ENCODE results near the gene HEATR5B. TPM values are rescaled to one million over a fixed set of nuclear protein-coding genes. Genes with fewer than 3 reads are reported as not detected.

The HEATR5B gene
- total RNA-seq, 3 donors from 2014 or later, result 18.1 to 25.5 (median 22.1) TPM

GRCh38 chr2:37090019-37090477 is 5.9 kb upstream of the HEATR5B start:
- Histone ChIP-seq H3K36me3 (ENCODE audit: low read depth) (no peaks in the 10 kb centered on the region), H3K9me3 (no peaks in the 10 kb centered on the region), H3K4me3 (no peak overlapping the region), H3K4me1 (ENCODE audit: low read depth) (no peaks in the 10 kb centered on the region)
- ATAC-seq (peak; percentile 50), DNase-seq (no peak)
- no peak for TF ChIP-seq CTCF (IDR thresholded peaks at IDR 0.05)
- intact Hi-C loops (cut with DNase I, micrococcal nuclease), result no loop called here

- intact Hi-C loops (cut with DNase I, micrococcal nuclease), result no loop called here
- DNase-seq (no peak), ATAC-seq (no peak)
- Histone ChIP-seq H3K4me3 (no peak overlapping the region), H3K36me3 (ENCODE audit: low read depth) (no peaks in the 10 kb centered on the region), H3K4me1 (ENCODE audit: low read depth) (peaks cover 6% of the 10 kb centered on the region), H3K9me3 (no peaks in the 10 kb centered on the region)
- no peak for TF ChIP-seq CTCF (IDR thresholded peaks at IDR 0.05)
Measured at GRCh38 chr2:37085731-37086147, 1.6 kb upstream of the HEATR5B start.

GRCh38 chr2:37084797-37085196 is 625 bp upstream of the HEATR5B start:
- intact Hi-C loops (cut with DNase I, micrococcal nuclease), result no loop called here
- DNase-seq (no peak), ATAC-seq (no peak)
- H3K9me3 ChIP-seq, result no peaks in the 10 kb centered on the region
- TF ChIP-seq CTCF (IDR thresholded peaks at IDR 0.05), result no peak
- no peaks in the 10 kb centered on the region for H3K36me3 ChIP-seq (ENCODE audit: low read depth)
- H3K4me3 ChIP-seq, result peak overlapping the region; percentile 60
- H3K4me1 ChIP-seq (ENCODE audit: low read depth), result peaks cover 6% of the 10 kb centered on the region

- DNase-seq, result no peak
- Histone ChIP-seq H3K9me3 (no peaks in the 10 kb centered on the region), H3K36me3 (ENCODE audit: low read depth) (no peaks in the 10 kb centered on the region), H3K4me3 (no peak overlapping the region), H3K4me1 (ENCODE audit: low read depth) (peaks cover 6% of the 10 kb centered on the region)
- TF ChIP-seq CTCF (IDR thresholded peaks at IDR 0.05), result no peak
- intact Hi-C loops (cut with DNase I, micrococcal nuclease), result no loop called here
- no peak for ATAC-seq
Measured at GRCh38 chr2:37080689-37081088, 3.5 kb downstream of the HEATR5B start.

- no peak for DNase-seq
- H3K36me3 ChIP-seq (ENCODE audit: low read depth), result no peaks in the 10 kb centered on the region
- TF ChIP-seq CTCF (IDR thresholded peaks at IDR 0.05), result no peak
- H3K4me3 ChIP-seq, result no peak overlapping the region
- ATAC-seq, result no peak
- intact Hi-C loops (cut with DNase I, micrococcal nuclease), result no loop called here
- no peaks in the 10 kb centered on the region for H3K9me3 ChIP-seq
- H3K4me1 ChIP-seq (ENCODE audit: low read depth), result peaks cover 6% of the 10 kb centered on the region
Measured at GRCh38 chr2:37080266-37080665, 3.9 kb downstream of the HEATR5B start.

GRCh38 chr2:37070931-37071330 is 13.2 kb downstream of the HEATR5B start:
- H3K4me3 ChIP-seq, result no peak overlapping the region
- DNase-seq (no peak), ATAC-seq (no peak)
- no peaks in the 10 kb centered on the region for H3K4me1 ChIP-seq (ENCODE audit: low read depth)
- TF ChIP-seq CTCF (IDR thresholded peaks at IDR 0.05), result no peak
- H3K9me3 ChIP-seq, result no peaks in the 10 kb centered on the region
- H3K36me3 ChIP-seq (ENCODE audit: low read depth), result no peaks in the 10 kb centered on the region
- intact Hi-C loops (cut with DNase I, micrococcal nuclease), result no loop called here

Data from mucosa of descending colon (tissue), 3 donors.